ENCODE measurements around the gene PGM3. TPM values are rescaled to one million over a fixed set of nuclear protein-coding genes. Genes with fewer than 3 reads are reported as not detected.
A peak's percentile ranks its signal among the peaks of the same experiment; 100 is the strongest.

Gene PGM3
- total RNA-seq, 1 experiment from 2014 or later, result 22.7 TPM

- DNase-seq (ENCODE audit: low read depth), result peak; percentile 96
Observed at GRCh38 chr6:83183082-83183828, 9.8 kb downstream of the PGM3 start.

GRCh38 chr6:83182114-83182513, 11.0 kb downstream of the PGM3 start:
- no peak for DNase-seq (ENCODE audit: low read depth)

DNA sequence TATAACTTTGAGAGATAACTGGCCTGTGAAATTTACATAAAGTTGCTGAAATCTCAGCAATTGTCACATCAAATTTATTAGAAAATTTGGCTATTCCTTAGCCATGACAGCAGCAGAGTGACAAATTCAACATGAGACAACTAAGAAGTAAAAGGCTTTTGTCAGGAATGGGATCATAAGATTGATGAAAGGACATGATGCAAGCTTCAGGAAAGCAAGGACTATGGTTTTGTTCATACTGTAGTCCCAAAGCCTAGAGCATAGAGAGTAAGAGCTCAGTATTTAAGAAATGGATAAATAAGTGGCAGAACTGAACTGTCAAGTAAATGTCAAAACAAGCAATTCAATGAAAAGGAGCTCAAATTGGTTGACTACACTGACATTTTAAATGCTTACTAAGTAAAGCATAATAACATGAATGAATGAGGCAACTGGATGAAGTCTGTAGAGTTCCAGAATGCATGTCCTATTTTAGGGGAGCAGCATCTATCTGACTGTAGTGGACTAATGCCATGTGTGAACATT, 12.6 kb downstream of the PGM3 start:
- no peak for DNase-seq (ENCODE audit: low read depth)

DNA sequence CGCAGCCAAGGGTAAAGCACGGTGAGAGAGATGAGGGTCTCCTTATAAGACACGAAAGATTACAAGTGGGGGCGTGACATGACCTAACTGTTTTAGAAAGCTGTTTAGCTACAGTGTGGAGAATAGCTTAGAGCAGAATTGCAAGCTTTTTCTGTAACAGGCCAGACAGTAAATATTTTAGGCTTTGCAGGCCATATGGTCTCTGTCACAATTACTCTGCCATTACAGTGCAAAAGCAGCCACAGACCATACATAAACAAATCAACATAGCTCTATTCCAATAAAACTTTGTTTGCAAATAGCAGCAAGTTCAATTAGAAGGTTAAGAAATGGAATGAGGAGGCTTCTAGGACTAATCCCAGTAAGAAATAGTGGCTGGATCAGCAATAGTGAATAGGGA, 16.8 kb downstream of the PGM3 start:
- no peak for DNase-seq (ENCODE audit: low read depth)

GRCh38 chr6:83169511-83169910, 23.6 kb downstream of the PGM3 start:
- DNase-seq (ENCODE audit: low read depth), result no peak

DNA sequence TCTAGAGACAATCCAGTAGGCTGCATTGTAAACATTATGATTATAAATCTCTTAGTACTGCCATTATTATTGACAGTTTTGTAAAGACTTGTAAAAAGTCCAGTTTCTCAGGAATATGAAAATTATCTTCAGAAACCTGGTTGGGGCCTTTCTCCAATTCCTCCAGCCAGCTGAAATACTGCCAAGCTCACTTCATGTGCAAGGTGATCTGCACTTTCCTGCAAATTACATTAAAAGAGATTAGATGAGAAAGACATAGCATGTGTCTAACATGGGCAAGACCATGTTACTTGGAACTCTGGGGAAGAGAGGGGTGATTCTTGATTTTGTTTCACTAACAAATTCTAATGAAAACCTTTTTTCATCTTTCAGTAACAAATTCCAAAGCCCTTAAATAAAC, 24.0 kb downstream of the PGM3 start:
- DNase-seq (ENCODE audit: low read depth), result no peak

DNA sequence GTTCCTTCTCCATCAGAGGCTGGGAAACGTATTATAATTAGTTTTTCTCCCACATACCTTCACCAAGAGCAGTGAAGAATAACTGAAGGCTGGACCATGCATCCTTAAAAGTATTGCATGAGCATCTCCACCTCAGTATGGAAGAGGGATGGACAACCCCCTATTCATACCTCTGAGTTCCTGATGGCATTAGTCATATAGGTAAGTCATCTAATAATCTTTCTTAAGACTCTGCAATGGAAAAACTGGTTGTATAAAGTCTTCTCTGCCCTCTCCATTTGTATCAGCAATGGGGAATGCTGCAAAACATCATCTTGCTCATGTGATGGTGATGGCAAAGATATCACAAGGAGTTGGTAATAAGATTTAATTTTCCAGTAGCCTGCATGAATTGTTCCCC, 24.5 kb downstream of the PGM3 start:
- no peak for DNase-seq (ENCODE audit: low read depth)

- DNase-seq (ENCODE audit: low read depth), result no peak
Observed at GRCh38 chr6:83167726-83168278, 25.3 kb downstream of the PGM3 start.

GRCh38 chr6:83160167-83160566, 32.9 kb downstream of the PGM3 start:
- DNase-seq (ENCODE audit: low read depth), result no peak

DNA sequence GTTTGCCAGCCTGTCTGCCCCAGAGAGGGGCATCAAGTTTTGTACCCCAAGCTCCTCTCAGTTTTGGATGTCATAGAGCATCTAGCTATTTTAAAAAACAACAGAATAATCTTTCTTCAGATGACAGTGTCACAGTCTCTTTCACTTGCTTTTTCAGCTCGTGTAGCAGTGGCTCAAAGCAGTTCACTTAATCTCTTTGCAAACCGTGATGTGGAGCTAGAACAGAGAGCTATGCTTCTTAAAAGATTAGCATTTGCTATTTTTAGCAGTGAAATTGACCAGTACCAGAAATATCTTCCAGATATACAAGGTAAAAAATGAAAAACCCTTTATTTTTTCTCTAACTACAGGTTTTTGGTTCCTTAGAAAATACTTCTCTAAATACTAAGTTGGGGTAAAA, 37.3 kb downstream of the PGM3 start:
- DNase-seq (ENCODE audit: low read depth), result no peak

- DNase-seq (ENCODE audit: low read depth), result no peak
Observed at GRCh38 chr6:83153883-83154521, 39.1 kb downstream of the PGM3 start.

GRCh38 chr6:83152913-83153312, 40.2 kb downstream of the PGM3 start:
- DNase-seq (ENCODE audit: low read depth), result no peak

- no peak for DNase-seq (ENCODE audit: low read depth)
Observed at GRCh38 chr6:83151114-83151513, 42.0 kb downstream of the PGM3 start.

GRCh38 chr6:83138758-83139157, 54.3 kb downstream of the PGM3 start:
- DNase-seq (ENCODE audit: low read depth), result no peak

GRCh38 chr6:83138118-83138722, 54.8 kb downstream of the PGM3 start:
- DNase-seq (ENCODE audit: low read depth), result no peak

DNA sequence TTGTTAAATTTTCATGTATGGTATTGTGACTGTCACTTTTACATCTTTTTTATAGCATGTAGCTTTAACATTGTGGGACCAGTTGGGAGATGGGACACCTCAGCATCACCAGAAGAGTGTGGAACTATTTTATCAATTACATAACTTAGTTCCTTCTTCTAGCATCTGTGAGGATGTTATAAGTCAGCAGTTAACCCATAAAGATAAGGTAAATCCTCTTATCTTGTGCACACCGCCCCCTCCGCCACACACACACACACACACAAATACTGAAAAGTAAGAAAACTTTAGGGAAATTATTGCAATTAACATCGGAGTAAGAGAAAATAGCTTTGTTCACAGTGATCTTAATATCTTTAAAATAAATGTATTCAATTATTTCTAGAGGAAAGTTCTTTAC, 60.9 kb downstream of the PGM3 start:
- no peak for DNase-seq (ENCODE audit: low read depth)

- no peak for DNase-seq (ENCODE audit: low read depth)
Observed at GRCh38 chr6:83127976-83128375, 65.1 kb downstream of the PGM3 start.

- DNase-seq (ENCODE audit: low read depth), result no peak
Observed at GRCh38 chr6:83127258-83127657, 65.8 kb downstream of the PGM3 start.

DNA sequence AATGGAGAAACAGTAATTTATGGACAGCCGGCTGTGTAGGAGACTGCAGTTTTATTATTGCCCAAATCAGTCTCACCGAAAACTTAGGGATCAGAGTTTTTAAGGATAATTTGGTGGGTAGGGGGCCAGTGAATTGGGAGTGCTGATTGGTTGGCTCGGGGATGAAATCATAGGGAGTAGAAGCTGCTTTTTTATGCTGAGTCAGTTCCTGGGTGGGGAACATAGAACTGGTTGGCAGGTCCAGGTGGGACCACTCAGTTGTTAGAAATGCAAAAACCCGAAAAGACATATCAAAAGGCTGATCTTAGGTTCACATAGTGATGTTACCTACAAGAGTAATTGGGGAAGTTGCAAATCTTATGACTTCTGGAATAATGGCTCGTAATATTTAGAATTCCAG, 66.3 kb downstream of the PGM3 start:
- no peak for DNase-seq (ENCODE audit: low read depth)

DNA sequence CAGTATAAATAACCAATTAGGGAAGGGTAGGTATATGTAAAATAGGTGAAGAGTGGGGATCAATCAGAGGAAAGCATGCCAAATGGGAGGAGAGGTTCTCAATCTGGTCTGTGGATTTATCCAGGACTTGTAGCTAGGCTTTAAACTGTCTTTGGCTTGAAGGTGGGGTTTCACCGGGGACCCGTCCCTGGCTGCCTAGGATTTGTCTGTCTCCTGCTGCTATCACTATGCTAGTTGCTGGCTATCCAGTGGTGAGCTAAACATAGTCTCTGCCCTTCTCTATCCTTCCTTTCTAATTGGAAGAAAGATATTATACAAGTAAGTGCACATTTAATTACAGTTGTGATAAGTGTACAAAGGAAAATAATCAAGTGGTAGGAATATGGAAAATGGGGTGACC, 66.8 kb downstream of the PGM3 start:
- no peak for DNase-seq (ENCODE audit: low read depth)

DNA sequence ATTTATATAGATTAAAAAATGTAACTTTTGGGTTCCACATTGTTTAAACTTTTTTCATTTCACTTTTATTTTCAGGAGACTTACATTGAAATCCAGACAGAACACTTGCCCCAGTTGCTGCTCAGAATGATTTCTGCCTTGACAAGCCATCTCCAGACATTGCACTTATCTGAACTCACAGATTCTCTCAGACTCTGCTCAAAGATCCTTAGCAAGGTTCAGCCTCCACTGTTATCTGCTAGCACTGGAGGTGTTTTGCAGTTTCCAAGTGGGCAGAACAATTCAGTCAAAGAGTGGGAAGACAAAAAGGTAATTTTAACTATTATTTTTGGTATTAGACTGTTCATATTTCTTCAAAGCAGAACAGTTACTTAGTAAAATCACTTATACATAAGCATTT, 67.6 kb downstream of the PGM3 start:
- DNase-seq (ENCODE audit: low read depth), result no peak

DNA sequence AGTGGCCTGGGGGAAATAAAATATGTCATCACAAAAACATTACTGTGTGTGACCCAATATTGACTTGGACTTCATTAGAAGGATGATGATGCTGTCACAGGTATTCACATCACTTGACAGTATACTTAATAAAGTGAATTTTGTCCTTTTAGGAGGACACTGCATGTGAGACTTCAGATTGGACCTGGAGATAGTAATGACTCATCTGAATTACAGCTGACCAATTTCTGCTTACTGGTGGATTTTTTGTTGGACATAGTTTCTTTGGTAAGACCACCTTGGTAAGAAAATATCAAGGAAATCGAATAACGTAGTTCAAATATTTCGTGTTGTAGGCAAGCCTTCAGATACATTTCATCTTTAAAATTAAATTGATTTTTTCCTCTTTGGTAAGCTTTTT, 68.5 kb downstream of the PGM3 start:
- no peak for DNase-seq (ENCODE audit: low read depth)
